Stimulated activated CD4-positive, alpha-beta T cell treated with anti-CD3 and anti-CD28 coated beads, Interleukin-2, amount 100 ng/mL, for 24 hours (primary cell): ENCODE measurements around the gene P2RY8.
"Not testable (repeated sequence)": the region's sequence is repeated elsewhere in the genome, so short reads cannot be mapped to it uniquely, and the experiment has no call there.

ENCODE experiments used
- DNase-seq, 2 donors: peaks; one replicate each; pipeline ENCODE4 v3.0.0-alpha.2; 2020

Gene P2RY8, protein sequence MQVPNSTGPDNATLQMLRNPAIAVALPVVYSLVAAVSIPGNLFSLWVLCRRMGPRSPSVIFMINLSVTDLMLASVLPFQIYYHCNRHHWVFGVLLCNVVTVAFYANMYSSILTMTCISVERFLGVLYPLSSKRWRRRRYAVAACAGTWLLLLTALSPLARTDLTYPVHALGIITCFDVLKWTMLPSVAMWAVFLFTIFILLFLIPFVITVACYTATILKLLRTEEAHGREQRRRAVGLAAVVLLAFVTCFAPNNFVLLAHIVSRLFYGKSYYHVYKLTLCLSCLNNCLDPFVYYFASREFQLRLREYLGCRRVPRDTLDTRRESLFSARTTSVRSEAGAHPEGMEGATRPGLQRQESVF

DNA sequence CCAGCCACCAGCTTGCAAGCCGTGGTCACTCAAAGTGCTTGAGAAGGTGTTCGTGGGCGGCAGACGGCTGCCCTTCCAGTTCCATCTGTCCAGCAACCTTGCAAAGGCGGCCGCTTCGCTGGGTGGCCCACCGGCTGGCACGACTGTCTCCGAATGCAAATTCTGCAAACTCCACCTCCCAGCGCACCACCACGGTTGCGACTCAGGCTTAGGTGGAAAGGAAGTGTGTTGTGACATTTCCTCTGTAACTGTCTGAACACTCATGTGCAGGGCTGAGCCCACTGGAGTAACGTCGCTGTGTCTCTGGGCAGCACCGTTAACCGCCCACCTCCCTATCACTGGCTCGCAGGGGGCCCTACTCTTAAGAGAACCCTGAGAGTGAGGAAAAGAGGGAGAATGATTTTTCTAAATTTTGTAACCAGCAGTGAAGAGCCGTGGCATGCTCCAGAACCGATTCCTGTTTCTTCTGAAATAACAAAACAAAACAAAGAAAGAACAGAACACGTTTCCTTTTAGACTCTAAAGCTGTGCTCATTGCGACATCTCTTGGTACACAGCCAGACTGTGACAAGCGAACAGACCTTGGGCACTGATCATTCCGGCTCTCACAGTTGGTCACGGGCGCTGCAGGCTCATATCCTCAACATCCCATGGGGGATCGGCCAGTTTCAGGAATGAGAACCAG, at the start of gene P2RY8:
Gene P2RY8 (minus strand): TSS at position 155 of the 685 bp plus-strand sequence. CDS start 70,627 bp downstream, outside the sequence.
- peak; percentile 76 to 79 for DNase-seq

DNA sequence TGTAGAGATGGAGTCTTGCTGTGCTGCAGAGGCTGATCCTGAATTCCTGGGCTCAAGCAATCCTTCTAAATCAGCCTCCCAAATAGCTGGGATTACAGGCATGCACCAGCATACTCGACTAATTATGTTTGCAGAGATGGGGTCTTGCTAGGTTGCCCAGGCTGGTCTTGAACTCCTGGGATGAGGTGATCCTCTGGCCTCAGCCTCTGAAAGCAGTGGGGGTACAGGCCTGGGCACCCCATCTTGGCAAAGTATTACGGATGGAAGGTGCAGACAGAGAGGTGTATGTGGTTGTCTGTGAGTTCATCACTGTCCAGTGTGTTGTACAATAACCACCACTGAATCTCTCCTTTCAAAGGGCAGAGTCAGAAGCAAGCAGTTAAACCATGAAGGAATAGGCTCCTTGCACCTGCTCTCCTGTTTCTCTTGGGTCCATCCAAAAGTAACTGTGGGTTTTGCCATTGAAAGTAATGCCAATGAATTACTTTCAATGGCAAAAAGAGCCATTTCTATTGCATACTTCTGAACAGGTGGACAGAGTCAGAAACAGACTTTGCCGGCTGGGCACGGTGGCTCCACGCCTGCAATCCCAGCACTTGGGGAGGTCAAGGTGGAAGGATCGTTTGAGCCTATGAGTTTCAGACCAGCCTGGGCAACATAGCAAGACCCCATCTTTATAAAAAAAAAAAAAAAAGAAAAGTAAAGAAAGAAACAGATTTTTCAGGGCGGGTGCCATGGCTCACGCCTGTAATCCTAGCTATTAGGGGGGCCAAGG, 47.4 kb upstream of the P2RY8 start:
- no peak for DNase-seq

DNA sequence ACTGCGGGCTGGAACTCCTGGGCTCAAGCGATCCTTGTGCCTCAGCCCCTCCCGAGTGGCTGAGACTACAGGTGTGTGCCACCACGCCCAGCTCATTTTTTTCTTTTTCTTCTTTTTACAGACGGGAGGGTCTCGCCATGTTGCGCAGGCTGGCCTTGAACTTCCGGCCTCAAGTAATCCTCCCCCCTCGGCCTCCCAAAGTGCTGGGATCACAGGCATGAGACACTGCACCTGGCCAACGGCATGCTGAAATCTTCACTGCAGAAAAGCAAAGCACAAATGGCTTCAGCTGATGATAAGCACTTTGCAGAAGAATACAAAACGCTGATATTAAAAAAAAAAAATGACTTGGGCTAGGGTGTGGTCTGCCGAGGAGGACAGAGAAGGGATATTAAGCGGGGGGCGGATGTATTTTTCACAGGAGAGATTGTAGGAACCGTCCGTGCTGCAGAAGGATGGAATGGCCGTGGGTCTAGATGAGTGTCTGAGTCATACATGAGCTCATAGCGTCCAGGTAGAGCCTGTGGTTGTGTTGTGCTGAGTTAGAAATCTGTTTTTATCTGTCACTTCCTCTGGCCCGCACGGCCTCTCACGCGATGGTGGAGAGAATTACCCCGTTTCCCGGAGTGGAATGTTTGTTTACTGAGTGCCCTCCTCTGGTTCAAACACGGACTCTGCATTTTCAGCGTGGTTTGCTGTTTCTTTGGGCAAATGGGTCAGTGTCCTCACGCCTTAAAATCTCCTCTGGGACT, 45.9 kb upstream of the P2RY8 start:
- DNase-seq = peak; percentile 66 to 68

DNA sequence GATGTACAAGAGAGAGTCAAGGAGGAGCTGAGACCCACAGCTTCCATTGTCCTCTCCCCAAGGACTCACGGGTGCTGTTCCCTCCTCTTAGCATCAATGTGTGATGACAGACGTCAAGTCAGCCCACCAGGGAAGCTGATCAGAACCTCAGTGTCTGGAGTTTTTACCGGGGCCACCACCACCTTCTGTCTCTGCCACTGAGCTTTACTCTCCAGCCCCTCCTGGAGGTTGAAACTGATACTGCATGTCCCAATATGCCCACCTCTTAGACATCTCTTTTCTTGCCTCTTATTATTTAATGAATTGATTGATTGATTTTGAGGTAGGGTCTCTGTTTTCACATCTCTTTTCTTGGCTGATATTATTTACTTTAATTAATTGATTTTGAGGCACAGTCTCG, 44.1 kb upstream of the P2RY8 start:
- DNase-seq = peak; percentile 83 to 84

DNA sequence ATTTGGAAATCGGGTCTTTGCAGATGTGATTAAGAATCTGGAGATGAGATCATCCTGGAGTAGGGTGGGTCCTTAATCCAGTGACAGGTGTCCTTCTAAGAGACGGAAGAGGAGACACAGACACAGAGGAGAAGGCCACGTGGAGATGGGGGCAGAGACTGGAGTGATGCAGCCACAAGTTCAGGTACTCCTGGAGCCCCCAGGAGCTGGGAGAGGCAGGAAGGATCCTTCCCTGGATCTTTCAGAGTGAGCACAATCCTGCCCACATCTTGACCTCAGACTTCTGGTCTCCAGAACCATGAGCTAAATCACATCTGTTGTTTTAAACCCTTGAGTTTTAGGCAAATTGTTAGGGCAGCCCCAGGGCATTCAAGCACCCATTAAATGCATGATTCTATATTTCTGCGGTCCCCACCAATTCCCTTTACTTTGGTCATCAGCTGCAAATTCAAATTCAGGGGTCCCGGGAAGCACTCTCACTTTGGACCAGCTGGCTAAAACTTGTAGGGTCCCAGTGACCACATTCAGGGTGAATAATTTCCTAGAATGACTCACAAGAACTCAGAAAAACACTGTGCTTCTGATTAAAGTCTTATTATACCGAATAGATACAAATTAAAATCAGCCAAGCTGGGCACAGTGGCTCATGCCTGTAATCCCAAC, 41.7 kb upstream of the P2RY8 start:
- peak in 1 of 2 donors; percentile 14 for DNase-seq

DNA sequence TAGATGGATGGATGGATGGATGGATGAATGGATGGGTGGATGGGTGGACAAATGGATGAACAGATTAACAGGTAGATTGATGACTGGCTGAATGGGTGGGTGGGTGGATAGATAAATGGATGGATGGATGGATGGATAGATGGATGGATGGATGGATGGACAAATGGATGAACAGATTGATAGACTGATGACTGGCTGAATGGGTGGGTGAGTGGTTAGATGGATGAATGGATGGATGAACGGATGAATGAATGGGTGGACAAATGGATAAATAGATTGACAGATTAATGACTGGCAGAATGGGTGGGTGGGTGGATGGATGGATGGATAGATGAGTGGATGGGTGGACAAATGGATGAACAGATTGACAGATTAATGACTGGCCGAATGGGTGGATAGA, 40.9 kb upstream of the P2RY8 start:
- peak in 1 of 2 donors; percentile 6 for DNase-seq

DNA sequence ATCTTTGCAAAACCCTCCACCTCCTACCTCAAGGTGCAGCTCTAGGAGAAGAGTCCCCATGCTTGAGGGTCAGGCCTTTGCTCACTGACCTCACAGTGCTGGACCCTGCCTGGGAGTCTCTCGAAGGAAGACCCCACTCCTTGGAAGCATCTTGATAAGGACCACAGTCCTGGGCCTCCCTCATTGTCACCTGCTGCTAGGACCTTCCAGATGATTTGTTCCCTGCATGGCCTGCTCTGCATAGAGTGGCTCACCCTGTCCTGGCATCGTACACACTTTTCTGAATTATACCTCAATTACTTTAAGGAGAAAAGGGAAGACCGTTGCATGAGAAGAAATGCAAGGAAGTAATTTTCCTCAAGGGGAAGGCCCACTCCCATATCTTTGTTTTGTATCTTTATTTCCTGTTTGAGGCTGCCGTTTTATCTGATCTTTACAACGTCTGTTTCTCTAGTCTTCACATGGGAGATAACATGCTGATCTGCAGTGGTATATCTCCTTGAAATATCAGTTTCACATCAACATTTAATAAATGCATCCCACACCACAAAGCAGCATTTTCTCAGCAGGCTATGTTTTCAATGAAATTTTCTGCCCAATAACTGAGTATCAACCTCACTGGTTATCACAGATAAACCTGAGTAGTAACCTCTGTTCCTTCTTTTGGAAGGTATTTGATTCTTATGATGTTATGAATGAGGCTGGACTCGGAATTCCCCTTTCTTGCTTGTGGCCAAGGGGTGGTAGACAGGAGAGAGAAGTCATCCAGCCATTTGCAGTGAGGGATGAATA, 39.4 kb upstream of the P2RY8 start:
- peak in 1 of 2 donors; percentile 19 for DNase-seq

DNA sequence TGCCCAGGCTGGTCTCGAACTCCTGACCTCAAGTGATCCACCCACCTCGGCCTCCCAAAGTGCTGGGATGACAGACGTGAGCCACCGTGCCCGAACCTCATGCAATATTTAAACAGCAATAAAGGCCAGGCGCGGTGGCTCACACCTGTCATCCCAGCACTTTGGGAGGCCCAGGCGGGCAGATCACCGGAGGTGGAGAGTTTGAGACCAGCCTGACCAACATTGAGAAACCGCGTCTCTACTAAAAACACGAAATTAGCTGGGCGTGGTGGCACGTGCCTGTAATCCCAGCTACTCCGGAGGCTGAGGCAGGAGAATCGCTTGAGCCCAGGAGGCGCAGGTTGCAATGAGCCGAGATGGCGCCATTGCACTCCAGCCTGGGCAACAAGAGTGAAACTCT, 37.2 kb upstream of the P2RY8 start:
- peak in 1 of 2 donors; percentile 4 for DNase-seq

DNA sequence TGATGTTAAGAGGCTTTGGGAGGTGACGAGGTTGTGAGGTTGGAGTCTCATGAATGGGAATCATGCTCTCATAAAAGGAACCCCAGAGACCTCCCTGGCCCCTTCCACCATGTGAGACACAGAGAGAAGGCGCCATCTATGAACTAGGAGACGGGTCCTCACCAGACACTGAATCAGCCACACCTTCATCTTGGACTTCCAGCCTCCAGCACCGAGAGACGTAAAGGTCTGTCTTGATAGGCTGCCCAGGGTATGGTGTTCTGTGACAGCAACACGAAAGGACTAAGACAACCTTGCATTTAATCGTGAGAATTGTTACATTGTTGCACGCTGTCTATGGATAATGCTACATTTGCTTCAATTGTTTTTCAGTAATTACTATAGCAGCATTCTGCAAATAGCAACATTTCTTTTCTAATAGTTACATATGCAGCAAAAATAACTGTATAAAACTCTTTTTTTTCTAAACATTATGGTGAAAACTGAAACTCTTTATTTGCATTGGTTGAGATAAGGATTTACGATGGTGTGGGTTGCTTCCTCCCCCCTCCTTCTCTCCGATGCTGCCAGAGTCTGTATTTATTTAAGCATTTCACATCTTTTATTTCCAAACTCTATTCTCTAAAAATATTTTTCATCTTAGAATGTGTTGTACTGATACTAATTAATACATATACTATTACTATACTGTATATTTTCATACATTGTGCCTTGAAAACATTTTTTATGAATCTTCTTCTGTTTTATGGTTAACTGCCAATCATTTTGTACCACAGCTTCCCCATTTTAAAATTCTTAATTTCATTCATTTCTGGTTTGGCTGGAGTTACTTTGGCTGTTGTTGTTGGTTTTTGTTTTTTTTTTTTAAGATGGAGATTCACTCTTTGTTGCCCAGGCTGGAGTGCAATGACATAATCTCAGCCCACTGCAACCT, 28.0 kb upstream of the P2RY8 start:
- peak in 1 of 2 donors; percentile 15 for DNase-seq

DNA sequence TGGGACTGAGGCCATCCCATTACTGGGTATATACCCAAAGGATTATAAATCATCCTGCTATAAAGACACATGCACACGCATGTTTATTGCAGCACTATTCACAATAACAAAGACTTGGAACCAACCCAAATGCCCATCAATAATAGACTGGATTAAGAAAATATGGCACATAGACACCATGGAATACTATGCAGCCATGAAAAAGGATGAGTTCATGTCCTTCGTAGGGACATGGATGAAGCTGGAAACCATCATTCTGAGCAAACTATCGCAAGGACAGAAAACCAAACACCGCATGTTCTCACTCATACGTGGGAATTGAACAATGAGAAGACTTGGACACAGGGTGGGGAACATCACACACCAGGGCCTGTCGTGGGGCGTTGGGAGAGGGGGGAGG, 27.1 kb upstream of the P2RY8 start:
- peak in 1 of 2 donors; percentile 3 for DNase-seq

DNA sequence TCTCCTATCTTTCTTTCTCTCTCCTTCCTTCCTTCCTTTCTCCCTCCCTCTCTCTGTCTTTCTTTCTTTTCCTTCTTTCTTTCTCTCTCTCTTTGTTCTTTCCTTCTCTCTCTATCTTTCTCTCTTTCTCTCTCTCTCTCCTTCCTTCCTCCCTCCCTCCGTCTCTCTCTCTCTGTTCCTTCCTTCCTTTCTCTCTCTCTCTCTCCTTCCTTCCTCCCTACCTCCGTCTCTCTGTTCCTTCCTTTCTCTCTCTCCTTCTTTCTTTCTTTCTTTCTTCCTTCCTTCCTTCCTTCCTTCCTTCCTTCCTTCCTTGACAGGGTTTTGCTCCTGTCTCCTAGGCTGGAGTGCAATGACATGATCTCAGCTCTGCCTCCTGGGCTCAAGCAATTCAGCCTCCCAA, 24.2 kb upstream of the P2RY8 start:
- no peak for DNase-seq

DNA sequence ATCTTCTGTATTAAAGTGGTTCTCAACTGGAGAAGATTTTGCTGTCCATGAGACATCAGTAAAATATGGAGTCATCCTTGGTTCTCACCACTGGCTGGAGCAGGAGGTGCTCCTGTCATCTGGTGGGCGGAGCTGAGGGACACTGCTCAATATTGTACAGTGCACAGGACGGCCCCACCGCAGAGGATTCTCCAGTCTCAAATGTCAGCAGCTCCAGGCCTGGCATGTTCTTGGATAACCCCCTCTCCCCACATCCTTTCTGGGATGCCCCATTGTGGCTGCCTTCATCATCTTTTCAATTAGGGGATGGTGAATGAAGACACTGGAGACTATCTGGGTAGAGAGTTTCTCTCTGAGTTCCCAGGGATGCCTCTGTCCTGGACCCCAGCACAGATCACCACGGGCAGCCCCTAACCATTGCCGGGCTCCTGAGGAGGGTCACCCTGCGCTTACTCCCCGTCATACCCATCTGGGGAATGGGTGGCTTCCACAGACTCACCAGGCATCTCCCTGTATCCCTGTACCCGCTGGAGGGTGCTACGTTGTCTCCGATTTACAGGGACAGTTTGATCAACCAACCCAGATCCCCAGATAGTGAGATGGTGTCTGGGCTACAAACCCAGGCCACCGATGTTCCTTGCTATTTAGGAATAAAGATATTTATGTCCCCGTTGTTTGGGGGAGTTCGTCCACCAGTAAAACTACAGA, 21.9 kb upstream of the P2RY8 start:
- peak in 1 of 2 donors; percentile 14 for DNase-seq

DNA sequence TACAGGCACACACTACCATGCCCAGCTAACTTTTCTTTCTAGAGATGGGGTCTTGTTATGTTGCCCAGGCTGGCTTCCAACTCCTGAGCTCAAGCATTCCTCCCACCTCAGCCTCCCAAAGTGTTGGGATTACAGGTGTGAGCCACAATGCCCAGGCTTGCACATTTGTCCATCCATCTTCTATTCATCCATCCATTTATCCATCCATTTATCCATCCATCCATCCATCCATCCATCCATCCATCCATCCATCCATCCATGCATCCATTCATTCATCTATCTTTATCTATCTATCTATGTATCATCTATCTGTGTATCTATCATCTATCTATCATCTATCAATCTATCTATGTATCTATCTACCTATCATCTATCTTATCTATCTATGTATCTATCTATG, 20.5 kb upstream of the P2RY8 start:
- DNase-seq = not testable (repeated sequence)

DNA sequence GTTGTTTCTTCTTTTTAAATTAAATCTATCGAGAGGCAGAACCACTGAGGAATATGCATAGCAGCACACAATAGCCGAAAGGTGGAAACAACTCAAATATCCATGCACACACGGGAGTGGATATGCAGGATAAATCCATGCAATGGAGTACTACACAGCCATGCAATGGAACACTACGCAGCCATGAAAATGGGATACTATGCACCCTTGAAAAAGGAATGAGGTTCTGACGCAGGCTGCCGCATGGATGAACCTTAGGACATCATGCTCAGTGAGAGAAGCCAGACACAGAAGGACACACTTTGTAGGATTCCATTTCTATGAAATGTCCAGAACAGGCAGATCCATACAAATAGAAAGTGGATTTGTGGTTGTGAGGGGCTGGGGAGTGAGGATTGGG, 18.4 kb upstream of the P2RY8 start:
- peak in 1 of 2 donors; percentile 16 for DNase-seq

DNA sequence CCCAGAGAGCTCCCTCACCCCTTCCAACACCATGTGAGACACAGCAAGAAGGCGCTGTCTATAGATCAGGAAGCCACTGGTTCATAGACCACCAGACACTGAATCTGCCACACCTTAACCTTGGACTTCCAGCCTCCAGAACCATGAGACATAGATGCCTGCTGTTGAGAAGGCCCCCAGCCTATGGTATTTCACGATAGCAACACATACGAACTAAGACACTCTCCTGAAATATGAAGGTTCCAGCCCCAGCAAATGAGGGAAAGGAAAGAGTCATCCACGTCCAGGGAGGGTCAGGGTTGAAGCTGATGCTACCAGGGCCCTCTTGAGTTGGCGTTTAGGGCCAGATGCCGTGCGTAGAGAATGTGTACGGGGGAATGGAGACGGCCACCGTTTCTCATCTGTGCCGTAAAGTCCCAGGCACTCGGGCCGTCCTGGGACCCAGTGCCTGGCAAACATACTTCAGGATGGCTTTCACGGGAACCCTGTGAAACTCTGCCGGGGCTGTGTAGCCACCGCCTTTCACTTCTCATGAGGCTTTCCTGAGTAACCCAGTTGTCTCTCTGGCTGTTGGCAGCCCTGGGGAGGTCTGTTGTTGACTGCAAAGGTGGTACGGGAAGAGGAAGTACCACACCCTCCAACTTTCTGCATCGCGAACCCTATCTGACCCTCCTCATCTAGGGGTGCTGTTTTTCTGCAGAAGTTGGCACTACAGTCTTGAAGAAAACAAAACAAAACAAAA, 17.7 kb upstream of the P2RY8 start:
- peak in 1 of 2 donors; percentile 36 for DNase-seq

DNA sequence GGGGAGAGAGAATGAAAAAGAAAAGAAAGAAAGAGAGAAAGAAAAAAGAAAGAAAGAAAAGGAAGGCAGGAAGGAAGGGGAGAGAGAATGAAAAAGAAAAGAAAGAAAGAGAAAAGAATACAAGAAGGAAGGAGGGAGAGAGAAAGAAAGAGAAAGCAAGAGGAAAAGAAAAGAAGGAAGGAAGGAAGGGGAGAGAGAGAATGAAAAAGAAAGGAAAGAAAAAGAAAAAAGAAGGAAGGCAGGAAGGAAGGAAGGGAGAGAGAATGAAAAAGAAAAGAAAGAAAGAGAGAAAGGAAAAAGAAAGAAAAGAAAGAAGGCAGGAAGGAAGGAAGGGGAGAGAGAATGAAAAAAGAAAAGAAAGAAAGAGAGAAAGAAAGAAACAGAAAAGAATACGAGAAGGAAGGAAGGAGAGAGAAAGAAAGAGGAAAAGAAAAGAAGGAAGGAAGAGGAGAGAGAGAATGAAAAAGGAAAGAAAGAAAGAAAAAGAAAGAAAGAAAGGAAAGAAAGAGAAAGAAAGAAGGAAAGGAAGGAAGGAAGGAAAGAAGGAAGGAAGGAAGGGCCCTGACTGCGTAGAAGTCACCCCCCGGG, 15.1 kb upstream of the P2RY8 start:
- DNase-seq = no peak

DNA sequence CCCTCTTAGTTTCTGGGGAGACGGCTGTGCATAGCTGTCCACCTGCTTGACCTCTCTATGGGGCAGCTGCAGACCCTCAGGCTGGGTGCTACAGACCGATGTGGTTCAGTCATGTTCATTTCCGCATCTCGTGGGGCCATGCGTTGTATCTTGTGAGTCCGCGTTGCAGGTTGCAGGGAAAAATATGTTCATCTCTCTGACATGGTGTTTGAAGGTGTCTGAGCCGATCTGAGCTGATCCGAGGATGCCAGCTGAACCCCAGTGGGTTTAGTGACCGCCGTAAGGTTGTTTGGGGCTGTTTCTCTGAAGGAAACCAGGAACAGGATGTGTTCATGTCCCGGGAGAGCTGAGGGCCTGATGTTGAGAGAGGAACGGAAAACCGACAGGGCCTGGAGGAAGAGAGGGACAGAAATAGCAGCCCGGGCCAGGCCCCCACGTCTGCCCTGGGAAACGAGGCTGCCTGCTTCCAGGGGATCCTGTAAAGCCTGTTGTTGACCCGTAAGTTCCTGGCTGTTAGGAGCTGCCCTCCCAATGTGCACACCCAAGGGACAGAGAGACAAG, 9.8 kb upstream of the P2RY8 start:
- DNase-seq = peak in 1 of 2 donors; percentile 6
